Tibial nerve (tissue), 3 donors: ENCODE measurements around the gene OSBPL3.

Source experiments
- POLR2A ChIP-seq, 2 donors: fragments of 450-650 bp; IDR thresholded peaks; one replicate each; pipeline ENCODE4 v1.6.1; 2017; ENCODE audit warnings: antibody characterized with exemption in 2 of 2, mild to moderate bottlenecking in 2 of 2, moderate library complexity in 2 of 2
- TF ChIP-seq, protein P1 (sequence below), 5 experiments: fragments of 200-600 bp in 3 of 5; fragments of 450-650 bp in 2 of 5; sonication (generic) in 3 of 5; IDR thresholded peaks; one replicate each; pipeline ENCODE4 v1.5.1; 2016 to 2019; ENCODE audit warnings: antibody characterized with exemption in 5 of 5, mild to moderate bottlenecking in 3 of 5, moderate library complexity in 2 of 5

DNA sequence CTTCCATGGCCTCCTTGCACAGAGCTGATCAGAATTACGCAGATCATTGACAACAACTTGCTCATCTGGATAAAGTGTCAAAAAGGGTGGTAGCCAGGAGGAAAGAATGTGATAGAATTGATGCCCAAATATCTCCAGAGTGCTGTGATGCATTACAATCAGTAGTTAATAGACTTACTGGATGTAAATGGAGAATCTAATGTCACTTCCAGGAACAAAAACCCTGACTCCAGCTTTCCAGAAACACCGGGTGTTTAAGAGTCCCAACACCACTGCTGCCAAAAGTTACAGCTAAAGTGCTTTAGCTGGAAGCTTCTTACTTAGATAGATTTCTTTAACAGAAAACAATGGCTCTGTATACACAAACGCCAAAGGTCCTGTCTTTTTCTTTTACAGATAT, 25.7 kb upstream of the OSBPL3 start:
- TF ChIP-seq, protein P1, sequence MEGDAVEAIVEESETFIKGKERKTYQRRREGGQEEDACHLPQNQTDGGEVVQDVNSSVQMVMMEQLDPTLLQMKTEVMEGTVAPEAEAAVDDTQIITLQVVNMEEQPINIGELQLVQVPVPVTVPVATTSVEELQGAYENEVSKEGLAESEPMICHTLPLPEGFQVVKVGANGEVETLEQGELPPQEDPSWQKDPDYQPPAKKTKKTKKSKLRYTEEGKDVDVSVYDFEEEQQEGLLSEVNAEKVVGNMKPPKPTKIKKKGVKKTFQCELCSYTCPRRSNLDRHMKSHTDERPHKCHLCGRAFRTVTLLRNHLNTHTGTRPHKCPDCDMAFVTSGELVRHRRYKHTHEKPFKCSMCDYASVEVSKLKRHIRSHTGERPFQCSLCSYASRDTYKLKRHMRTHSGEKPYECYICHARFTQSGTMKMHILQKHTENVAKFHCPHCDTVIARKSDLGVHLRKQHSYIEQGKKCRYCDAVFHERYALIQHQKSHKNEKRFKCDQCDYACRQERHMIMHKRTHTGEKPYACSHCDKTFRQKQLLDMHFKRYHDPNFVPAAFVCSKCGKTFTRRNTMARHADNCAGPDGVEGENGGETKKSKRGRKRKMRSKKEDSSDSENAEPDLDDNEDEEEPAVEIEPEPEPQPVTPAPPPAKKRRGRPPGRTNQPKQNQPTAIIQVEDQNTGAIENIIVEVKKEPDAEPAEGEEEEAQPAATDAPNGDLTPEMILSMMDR (IDR thresholded peaks at IDR 0.05) = no peak
- TF ChIP-seq POLR2A (IDR thresholded peaks at IDR 0.05) = no peak
